Measurements from ENCODE around the gene TGFBR3L. TPM values are rescaled to one million over a fixed set of nuclear protein-coding genes. Genes with fewer than 3 reads are reported as not detected.

The TGFBR3L gene
- polyA plus RNA-seq, 3 donors: not detected

GRCh38 chr19:7916955-7917266 is 2.3 kb downstream of the TGFBR3L start:
- Histone ChIP-seq H3K9ac (ENCODE audit: insufficient read depth, low read length, poor library complexity, severe bottlenecking) (peak overlapping the region; percentile 21), H3K27me3 (ENCODE audit: control insufficient read depth in 2 of 2, insufficient read depth in 2 of 2, low read length in 2 of 2) (peaks cover 26 to 47% of the 10 kb centered on the region in 2 donors), H4K20me1 (ENCODE audit: insufficient read depth, low read length) (peaks cover 19% of the 10 kb centered on the region), H3K4me2 (replicated peaks; ENCODE audit: extremely low read depth, low read length, poor library complexity, severe bottlenecking) (peak overlapping the region; percentile 74), H3K4me3 (replicated peaks in 1 of 3; ENCODE audit: low read depth in 2 of 3, low read length in 3 of 3) (peak overlapping the region in 1 of 3 experiments; percentile 63), H3K4me1 (ENCODE audit: control insufficient read depth in 1 of 2, insufficient read depth in 2 of 2, low read length in 2 of 2) (peaks cover 36 to 59% of the 10 kb centered on the region in 2 donors), H2AFZ (ENCODE audit: insufficient read depth, low read depth, low read length, poor library complexity, severe bottlenecking) (peak overlapping the region; percentile 61), H3K79me2 (ENCODE audit: insufficient read depth, low read length) (no peaks in the 10 kb centered on the region), H3K9me3 (replicated peaks in 1 of 2; ENCODE audit: control insufficient read depth in 1 of 2, insufficient read depth in 1 of 2, low read length in 2 of 2) (peaks cover 0 to 19% of the 10 kb centered on the region in 2 donors), H3K27ac (ENCODE audit: low read depth in 1 of 2, low read length in 2 of 2) (no peak overlapping the region), H3K36me3 (replicated peaks in 1 of 2; ENCODE audit: control insufficient read depth in 1 of 2, insufficient read depth in 2 of 2, low read length in 2 of 2) (peaks cover 11 to 13% of the 10 kb centered on the region in 2 donors)
- TF ChIP-seq, protein P1, sequence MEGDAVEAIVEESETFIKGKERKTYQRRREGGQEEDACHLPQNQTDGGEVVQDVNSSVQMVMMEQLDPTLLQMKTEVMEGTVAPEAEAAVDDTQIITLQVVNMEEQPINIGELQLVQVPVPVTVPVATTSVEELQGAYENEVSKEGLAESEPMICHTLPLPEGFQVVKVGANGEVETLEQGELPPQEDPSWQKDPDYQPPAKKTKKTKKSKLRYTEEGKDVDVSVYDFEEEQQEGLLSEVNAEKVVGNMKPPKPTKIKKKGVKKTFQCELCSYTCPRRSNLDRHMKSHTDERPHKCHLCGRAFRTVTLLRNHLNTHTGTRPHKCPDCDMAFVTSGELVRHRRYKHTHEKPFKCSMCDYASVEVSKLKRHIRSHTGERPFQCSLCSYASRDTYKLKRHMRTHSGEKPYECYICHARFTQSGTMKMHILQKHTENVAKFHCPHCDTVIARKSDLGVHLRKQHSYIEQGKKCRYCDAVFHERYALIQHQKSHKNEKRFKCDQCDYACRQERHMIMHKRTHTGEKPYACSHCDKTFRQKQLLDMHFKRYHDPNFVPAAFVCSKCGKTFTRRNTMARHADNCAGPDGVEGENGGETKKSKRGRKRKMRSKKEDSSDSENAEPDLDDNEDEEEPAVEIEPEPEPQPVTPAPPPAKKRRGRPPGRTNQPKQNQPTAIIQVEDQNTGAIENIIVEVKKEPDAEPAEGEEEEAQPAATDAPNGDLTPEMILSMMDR (IDR thresholded peaks at IDR 0.05): no peak
- intact Hi-C loops (cut with micrococcal nuclease): no loop called here
- Mint-ChIP-seq H3K4me1 (peaks cover 49% of the 10 kb centered on the region), H3K4me3 (peak overlapping the region; percentile 70 to 89), H3K27ac (no peak overlapping the region), H3K27me3 (ENCODE audit: low read depth in 3 of 3) (peaks cover 48 to 62% (median 56%) of the 10 kb centered on the region in 3 donors), H3K9me3 (peaks cover 0 to 28% (median 15%) of the 10 kb centered on the region in 7 donors), H3K36me3 (peaks cover 15 to 16% of the 10 kb centered on the region in 2 donors)
- WGBS (ENCODE audit: insufficient coverage): 9% methylated on average over 11 of the region's 12 CpGs
- no peak for DNase-seq

- intact Hi-C loops (cut with micrococcal nuclease): loop anchor here in 1 of 2 donors (2.0 kb wide), 1 partner anchor 13 kb away; no protein-coding TSS in a partner anchor
- Mint-ChIP-seq H3K9me3 (peaks cover 0 to 28% (median 15%) of the 10 kb centered on the region in 7 donors), H3K27me3 (ENCODE audit: low read depth in 3 of 3) (peaks cover 48 to 62% (median 56%) of the 10 kb centered on the region in 3 donors), H3K36me3 (peaks cover 17 to 18% of the 10 kb centered on the region in 2 donors), H3K27ac (no peak overlapping the region), H3K4me3 (peak overlapping the region in 1 of 2 donors; percentile 89), H3K4me1 (peaks cover 52% of the 10 kb centered on the region)
- TF ChIP-seq, protein P1 (IDR thresholded peaks at IDR 0.05): peak; percentile 74
- Histone ChIP-seq H3K36me3 (replicated peaks in 1 of 2; ENCODE audit: control insufficient read depth in 1 of 2, insufficient read depth in 2 of 2, low read length in 2 of 2) (peaks cover 11 to 15% of the 10 kb centered on the region in 2 donors), H3K9me3 (replicated peaks in 1 of 2; ENCODE audit: control insufficient read depth in 1 of 2, insufficient read depth in 1 of 2, low read length in 2 of 2) (peaks cover 0 to 19% of the 10 kb centered on the region in 2 donors), H3K9ac (ENCODE audit: insufficient read depth, low read length, poor library complexity, severe bottlenecking) (no peak overlapping the region), H3K4me1 (ENCODE audit: control insufficient read depth in 1 of 2, insufficient read depth in 2 of 2, low read length in 2 of 2) (peaks cover 38 to 62% of the 10 kb centered on the region in 2 donors), H3K27me3 (ENCODE audit: control insufficient read depth in 2 of 2, insufficient read depth in 2 of 2, low read length in 2 of 2) (peaks cover 26 to 47% of the 10 kb centered on the region in 2 donors), H2AFZ (ENCODE audit: insufficient read depth, low read depth, low read length, poor library complexity, severe bottlenecking) (peak overlapping the region; percentile 61), H3K79me2 (ENCODE audit: insufficient read depth, low read length) (no peaks in the 10 kb centered on the region), H3K4me3 (replicated peaks in 1 of 3; ENCODE audit: low read depth in 2 of 3, low read length in 3 of 3) (peak overlapping the region in 1 of 3 experiments; percentile 63), H3K27ac (ENCODE audit: low read depth in 1 of 2, low read length in 2 of 2) (no peak overlapping the region), H3K4me2 (replicated peaks; ENCODE audit: extremely low read depth, low read length, poor library complexity, severe bottlenecking) (peak overlapping the region; percentile 74), H4K20me1 (ENCODE audit: insufficient read depth, low read length) (peaks cover 22% of the 10 kb centered on the region)
- WGBS (ENCODE audit: insufficient coverage): under 1% methylated on average over 69 of the region's 71 CpGs
- DNase-seq: peak; percentile 38 to 57 (median 52)
Observed at GRCh38 chr19:7917267-7918061, 2.8 kb downstream of the TGFBR3L start.
